Measurements from ENCODE around the gene UPK1A.
A peak's percentile ranks its signal among the peaks of the same experiment; 100 is the strongest.

Gene UPK1A

DNA sequence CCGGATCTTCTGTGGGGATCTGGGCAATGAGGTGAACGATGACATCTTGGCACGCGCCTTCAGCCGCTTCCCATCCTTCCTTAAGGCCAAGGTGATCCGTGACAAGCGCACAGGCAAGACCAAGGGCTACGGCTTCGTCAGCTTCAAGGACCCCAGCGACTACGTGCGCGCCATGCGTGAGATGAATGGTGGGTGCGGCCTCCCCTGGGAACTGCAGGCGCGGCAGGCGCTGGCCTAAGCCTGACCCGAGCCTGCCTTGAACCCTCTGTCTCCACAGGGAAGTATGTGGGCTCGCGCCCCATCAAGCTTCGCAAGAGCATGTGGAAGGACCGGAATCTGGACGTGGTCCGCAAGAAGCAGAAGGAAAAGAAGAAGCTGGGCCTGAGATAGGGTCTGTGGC lies 29.2 kb upstream of the UPK1A start:
- Histone ChIP-seq H3K79me1 (ENCODE audit: low read length) (no peaks in the 10 kb centered on the region), H3K9me3 (ENCODE audit: insufficient read depth, low read depth, low read length) (no peaks in the 10 kb centered on the region), H3K23ac (ENCODE audit: low read length) (no peak overlapping the region), H3K36me3 (ENCODE audit: control insufficient read depth in 1 of 2, insufficient read depth in 2 of 2, low read length in 2 of 2) (peaks cover 51 to 54% of the 10 kb centered on the region in 2 experiments), H3K4me2 (ENCODE audit: low read length) (no peak overlapping the region), H2BK120ac (ENCODE audit: insufficient read depth, low read length, poor library complexity) (no peak overlapping the region), H2AK5ac (ENCODE audit: low read length) (no peak overlapping the region), H3K4ac (ENCODE audit: low read depth, low read length) (no peak overlapping the region), H2BK12ac (ENCODE audit: low read length) (no peak overlapping the region), H3K9ac (ENCODE audit: low read length) (no peak overlapping the region), H3K18ac (ENCODE audit: low read length) (no peak overlapping the region), H4K12ac (ENCODE audit: low read depth, low read length) (no peak overlapping the region), H3K27me3 (ENCODE audit: insufficient read depth, low read length) (no peaks in the 10 kb centered on the region), H2AFZ (ENCODE audit: insufficient read depth, low read length, poor library complexity) (no peak overlapping the region), H3K79me2 (ENCODE audit: control insufficient read depth, insufficient read depth, low read length, poor library complexity) (no peaks in the 10 kb centered on the region), H2BK5ac (ENCODE audit: low read depth, low read length, poor library complexity) (no peak overlapping the region), H3K4me1 (ENCODE audit: control insufficient read depth in 1 of 2, insufficient read depth in 2 of 2, low read length in 2 of 2) (peaks cover 9 to 11% of the 10 kb centered on the region in 2 experiments), H3K14ac (ENCODE audit: low read length) (no peak overlapping the region), H4K91ac (ENCODE audit: low read depth, low read length) (no peak overlapping the region), H3K4me3 (ENCODE audit: low read depth, low read length) (no peak overlapping the region), H4K8ac (ENCODE audit: low read depth, low read length) (no peak overlapping the region), H3K27ac (ENCODE audit: low read depth, low read length) (no peak overlapping the region)
- no CpG with 5 or more reads among the region's 25 CpGs for WGBS (ENCODE audit: extremely low coverage, insufficient coverage, insufficient read length)
- DNase-seq: no peak

DNA sequence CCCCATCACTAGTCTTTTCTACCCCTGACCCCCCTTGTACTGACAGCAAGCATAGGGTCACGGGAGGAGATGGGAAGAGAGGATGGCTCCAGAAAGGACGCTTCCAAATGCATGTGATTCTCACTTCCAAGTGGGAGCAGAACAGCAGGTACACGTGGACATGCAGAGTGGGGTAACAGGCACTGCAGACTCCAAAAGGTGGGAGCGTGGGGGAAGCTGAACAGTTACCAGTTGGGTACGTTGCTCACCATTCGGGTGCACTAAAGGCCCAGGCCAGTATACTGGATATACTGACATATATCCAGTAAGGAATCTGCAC lies 27.0 kb upstream of the UPK1A start:
- no peak overlapping the region for H3K27ac ChIP-seq (ENCODE audit: low read depth, low read length)
- H2AK5ac ChIP-seq (ENCODE audit: low read length): peak overlapping the region; percentile 18
- H3K4me1 ChIP-seq (ENCODE audit: control insufficient read depth in 1 of 2, insufficient read depth in 2 of 2, low read length in 2 of 2): peaks cover 15 to 22% of the 10 kb centered on the region in 2 experiments
- DNase-seq: no peak
- H2BK120ac ChIP-seq (ENCODE audit: insufficient read depth, low read length, poor library complexity): no peak overlapping the region
- H3K27me3 ChIP-seq (ENCODE audit: insufficient read depth, low read length): no peaks in the 10 kb centered on the region
- H3K14ac ChIP-seq (ENCODE audit: low read length): no peak overlapping the region
- H3K4me3 ChIP-seq (ENCODE audit: low read depth, low read length): no peak overlapping the region
- peaks cover 31 to 33% of the 10 kb centered on the region in 2 experiments for H3K36me3 ChIP-seq (ENCODE audit: control insufficient read depth in 1 of 2, insufficient read depth in 2 of 2, low read length in 2 of 2)
- no peak overlapping the region for H3K4ac ChIP-seq (ENCODE audit: low read depth, low read length)
- no peak overlapping the region for H4K12ac ChIP-seq (ENCODE audit: low read depth, low read length)
- H3K18ac ChIP-seq (ENCODE audit: low read length): no peak overlapping the region
- peak overlapping the region; percentile 40 for H4K8ac ChIP-seq (ENCODE audit: low read depth, low read length)
- peaks cover 3% of the 10 kb centered on the region for H3K9me3 ChIP-seq (ENCODE audit: insufficient read depth, low read depth, low read length)
- no CpG with 5 or more reads among the region's 6 CpGs for WGBS (ENCODE audit: extremely low coverage, insufficient coverage, insufficient read length)
- H2AFZ ChIP-seq (ENCODE audit: insufficient read depth, low read length, poor library complexity): no peak overlapping the region
- no peak overlapping the region for H3K23ac ChIP-seq (ENCODE audit: low read length)
- H3K9ac ChIP-seq (ENCODE audit: low read length): no peak overlapping the region
- H2BK12ac ChIP-seq (ENCODE audit: low read length): peak overlapping the region; percentile 32
- no peak overlapping the region for H3K4me2 ChIP-seq (ENCODE audit: low read length)
- H2BK5ac ChIP-seq (ENCODE audit: low read depth, low read length, poor library complexity): no peak overlapping the region
- H3K79me2 ChIP-seq (ENCODE audit: control insufficient read depth, insufficient read depth, low read length, poor library complexity): peaks cover 2% of the 10 kb centered on the region
- no peak overlapping the region for H4K91ac ChIP-seq (ENCODE audit: low read depth, low read length)
- peaks cover 11% of the 10 kb centered on the region for H3K79me1 ChIP-seq (ENCODE audit: low read length)

DNA sequence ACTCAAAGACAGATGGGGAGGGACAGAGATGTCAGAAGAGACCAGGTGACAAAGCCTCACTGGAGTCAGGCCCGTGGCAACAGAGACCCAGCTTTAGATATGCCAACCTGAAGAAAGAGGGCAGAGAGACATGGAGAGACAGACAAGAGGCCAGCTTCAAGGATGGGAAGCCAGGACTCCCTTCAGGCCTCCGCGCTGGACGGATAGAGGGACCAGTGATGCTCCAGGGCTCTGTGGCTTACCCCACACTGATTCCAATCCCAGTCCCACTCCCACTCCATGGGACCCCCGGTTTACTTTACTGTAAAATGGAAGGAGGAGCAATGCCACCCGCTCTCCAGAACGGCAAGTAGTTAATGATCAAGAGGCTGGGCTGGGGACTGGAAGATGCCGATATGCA lies 26.5 kb upstream of the UPK1A start:
- no peak overlapping the region for H3K9ac ChIP-seq (ENCODE audit: low read length)
- no peak overlapping the region for H2BK120ac ChIP-seq (ENCODE audit: insufficient read depth, low read length, poor library complexity)
- H2AFZ ChIP-seq (ENCODE audit: insufficient read depth, low read length, poor library complexity): no peak overlapping the region
- H2BK5ac ChIP-seq (ENCODE audit: low read depth, low read length, poor library complexity): no peak overlapping the region
- H4K91ac ChIP-seq (ENCODE audit: low read depth, low read length): peak overlapping the region; percentile 2
- H3K18ac ChIP-seq (ENCODE audit: low read length): no peak overlapping the region
- H3K4ac ChIP-seq (ENCODE audit: low read depth, low read length): no peak overlapping the region
- H3K27me3 ChIP-seq (ENCODE audit: insufficient read depth, low read length): no peaks in the 10 kb centered on the region
- H2BK12ac ChIP-seq (ENCODE audit: low read length): peak overlapping the region; percentile 29
- H3K79me2 ChIP-seq (ENCODE audit: control insufficient read depth, insufficient read depth, low read length, poor library complexity): peaks cover 2% of the 10 kb centered on the region
- no peak overlapping the region for H3K14ac ChIP-seq (ENCODE audit: low read length)
- peaks cover 3% of the 10 kb centered on the region for H3K9me3 ChIP-seq (ENCODE audit: insufficient read depth, low read depth, low read length)
- H2AK5ac ChIP-seq (ENCODE audit: low read length): no peak overlapping the region
- H4K8ac ChIP-seq (ENCODE audit: low read depth, low read length): no peak overlapping the region
- DNase-seq: no peak
- H3K4me1 ChIP-seq (ENCODE audit: control insufficient read depth in 1 of 2, insufficient read depth in 2 of 2, low read length in 2 of 2): peaks cover 17 to 24% of the 10 kb centered on the region in 2 experiments
- peaks cover 28 to 31% of the 10 kb centered on the region in 2 experiments for H3K36me3 ChIP-seq (ENCODE audit: control insufficient read depth in 1 of 2, insufficient read depth in 2 of 2, low read length in 2 of 2)
- no peak overlapping the region for H4K12ac ChIP-seq (ENCODE audit: low read depth, low read length)
- no peak overlapping the region for H3K23ac ChIP-seq (ENCODE audit: low read length)
- no peak overlapping the region for H3K4me3 ChIP-seq (ENCODE audit: low read depth, low read length)
- H3K27ac ChIP-seq (ENCODE audit: low read depth, low read length): no peak overlapping the region
- no CpG with 5 or more reads among the region's 8 CpGs for WGBS (ENCODE audit: extremely low coverage, insufficient coverage, insufficient read length)
- H3K79me1 ChIP-seq (ENCODE audit: low read length): peaks cover 14% of the 10 kb centered on the region
- H3K4me2 ChIP-seq (ENCODE audit: low read length): no peak overlapping the region

DNA sequence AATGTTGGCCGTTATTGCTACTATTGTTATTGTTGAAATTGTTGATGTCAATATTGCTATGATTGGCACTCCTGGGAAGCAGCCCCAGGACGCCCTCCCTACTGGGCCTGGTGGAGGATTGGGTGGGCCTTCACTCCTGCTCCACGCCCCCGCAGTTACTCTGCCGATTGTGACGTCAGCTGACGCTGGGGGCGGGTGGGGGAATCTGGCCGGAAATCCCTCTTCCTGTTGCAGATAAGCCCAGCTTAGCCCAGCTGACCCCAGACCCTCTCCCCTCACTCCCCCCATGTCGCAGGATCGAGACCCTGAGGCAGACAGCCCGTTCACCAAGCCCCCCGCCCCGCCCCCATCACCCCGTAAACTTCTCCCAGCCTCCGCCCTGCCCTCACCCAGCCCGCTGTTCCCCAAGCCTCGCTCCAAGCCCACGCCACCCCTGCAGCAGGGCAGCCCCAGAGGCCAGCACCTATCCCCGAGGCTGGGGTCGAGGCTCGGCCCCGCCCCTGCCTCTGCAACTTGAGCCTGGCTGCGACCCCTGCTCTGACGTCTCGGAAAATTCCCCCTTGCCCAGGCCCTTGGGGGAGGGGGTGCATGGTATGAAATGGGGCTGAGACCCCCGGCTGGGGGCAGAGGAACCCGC lies 24.7 kb upstream of the UPK1A start, which contains the start of gene ETV2:
TSS of gene ETV2 (plus strand) at position 231 of the 637 bp plus-strand sequence. CDS start 716 bp downstream, outside the sequence.
- no peak for DNase-seq
- no peak within 1 kb of the TSS for H2BK5ac ChIP-seq (ENCODE audit: low read depth, low read length, poor library complexity)
- no peak within 1 kb of the TSS for H2BK12ac ChIP-seq (ENCODE audit: low read length)

More for the DNA sequence above, 24.7 kb upstream of the UPK1A start, which contains the start of gene ETV2:
- Histone ChIP-seq H2BK120ac (ENCODE audit: insufficient read depth, low read length, poor library complexity) (peak within 1 kb of the TSS; percentile 5), H3K9ac (ENCODE audit: low read length) (no peak within 1 kb of the TSS), H4K91ac (ENCODE audit: low read depth, low read length) (peak within 1 kb of the TSS; percentile 33), H3K4me3 (ENCODE audit: low read depth, low read length) (no peak within 1 kb of the TSS), H3K4ac (ENCODE audit: low read depth, low read length) (no peak within 1 kb of the TSS), H3K79me1 (ENCODE audit: low read length) (peaks cover 14% of the 10 kb centered on the region), H3K27me3 (ENCODE audit: insufficient read depth, low read length) (no peaks in the 10 kb centered on the region), H4K8ac (ENCODE audit: low read depth, low read length) (peak within 1 kb of the TSS; percentile 50), H3K79me2 (ENCODE audit: control insufficient read depth, insufficient read depth, low read length, poor library complexity) (peaks cover 2% of the 10 kb centered on the region), H3K14ac (ENCODE audit: low read length) (no peak within 1 kb of the TSS), H3K4me2 (ENCODE audit: low read length) (peak within 1 kb of the TSS; percentile 21), H3K4me1 (ENCODE audit: control insufficient read depth in 1 of 2, insufficient read depth in 2 of 2, low read length in 2 of 2) (peaks cover 17 to 24% of the 10 kb centered on the region in 2 experiments), H2AK5ac (ENCODE audit: low read length) (no peak within 1 kb of the TSS), H3K27ac (ENCODE audit: low read depth, low read length) (no peak within 1 kb of the TSS), H3K23ac (ENCODE audit: low read length) (no peak within 1 kb of the TSS), H3K36me3 (ENCODE audit: control insufficient read depth in 1 of 2, insufficient read depth in 2 of 2, low read length in 2 of 2) (peaks cover 15 to 18% of the 10 kb centered on the region in 2 experiments), H4K12ac (ENCODE audit: low read depth, low read length) (no peak within 1 kb of the TSS), H3K9me3 (ENCODE audit: insufficient read depth, low read depth, low read length) (peaks cover 3% of the 10 kb centered on the region), H3K18ac (ENCODE audit: low read length) (no peak within 1 kb of the TSS), H2AFZ (ENCODE audit: insufficient read depth, low read length, poor library complexity) (no peak within 1 kb of the TSS)
- WGBS (ENCODE audit: extremely low coverage, insufficient coverage, insufficient read length): no CpG with 5 or more reads among the region's 28 CpGs

All from trophoblast cell (in vitro differentiated cells and primary cell).